HG03108 (cell line): ENCODE results near the gene CTDSP1.
A peak's percentile ranks its signal among the peaks of the same experiment; 100 is the strongest.

ENCODE experiments used
- ATAC-seq: cut with Tn5 transposase; IDR thresholded peaks from one replicate; pipeline ENCODE4 v1.9.1; 2021; ENCODE audit warnings: moderate library complexity; ENCODE audit not compliant: unreplicated experiment

Gene CTDSP1

DNA sequence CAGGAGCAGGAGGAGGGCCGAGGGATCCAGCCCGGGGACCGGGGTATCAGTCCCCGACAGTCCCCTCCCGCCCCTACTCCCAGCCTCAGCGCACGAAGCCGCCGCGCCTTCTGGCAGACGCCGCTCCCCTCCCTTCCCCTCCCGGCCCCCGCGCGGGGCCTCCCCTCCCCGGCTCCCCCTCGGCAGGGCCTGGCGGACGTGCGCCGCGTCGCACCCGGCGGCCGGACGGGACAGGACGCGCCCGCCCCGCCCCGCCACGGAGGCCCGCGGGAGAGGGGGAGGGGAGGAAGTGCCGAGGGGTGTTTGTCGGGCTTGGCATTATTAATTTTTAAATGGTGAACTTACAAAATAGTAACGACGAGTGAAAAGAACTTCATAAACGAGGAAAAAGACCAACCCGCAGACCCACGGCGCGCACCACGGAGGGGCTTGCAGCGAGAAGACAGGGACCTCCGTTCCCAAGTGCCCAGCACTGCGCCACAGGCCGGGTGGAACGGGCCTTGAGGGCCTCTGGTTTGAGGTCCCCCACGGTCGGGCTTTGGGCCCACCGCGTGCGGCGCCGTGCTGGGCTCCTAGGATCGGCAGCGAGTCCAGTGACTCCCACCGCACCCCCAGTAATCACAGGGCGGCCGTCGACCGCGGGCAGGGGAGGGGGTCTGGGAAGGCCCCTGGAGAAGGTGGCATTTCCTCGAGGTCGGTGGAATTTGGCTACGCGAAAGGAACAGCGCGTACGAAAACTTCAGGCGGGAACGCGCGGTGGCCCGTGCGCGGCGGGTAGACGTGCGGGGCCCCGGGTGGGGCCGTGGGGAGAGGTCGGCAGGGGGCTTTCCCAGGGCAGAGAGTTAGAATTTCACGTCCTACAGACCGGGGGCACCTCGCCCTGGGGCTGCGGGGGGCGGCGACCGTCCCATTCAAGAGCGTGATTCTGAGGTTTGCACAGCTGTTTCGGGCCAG lies 954 bp upstream of the CTDSP1 start:
- peak; percentile 24 for ATAC-seq

DNA sequence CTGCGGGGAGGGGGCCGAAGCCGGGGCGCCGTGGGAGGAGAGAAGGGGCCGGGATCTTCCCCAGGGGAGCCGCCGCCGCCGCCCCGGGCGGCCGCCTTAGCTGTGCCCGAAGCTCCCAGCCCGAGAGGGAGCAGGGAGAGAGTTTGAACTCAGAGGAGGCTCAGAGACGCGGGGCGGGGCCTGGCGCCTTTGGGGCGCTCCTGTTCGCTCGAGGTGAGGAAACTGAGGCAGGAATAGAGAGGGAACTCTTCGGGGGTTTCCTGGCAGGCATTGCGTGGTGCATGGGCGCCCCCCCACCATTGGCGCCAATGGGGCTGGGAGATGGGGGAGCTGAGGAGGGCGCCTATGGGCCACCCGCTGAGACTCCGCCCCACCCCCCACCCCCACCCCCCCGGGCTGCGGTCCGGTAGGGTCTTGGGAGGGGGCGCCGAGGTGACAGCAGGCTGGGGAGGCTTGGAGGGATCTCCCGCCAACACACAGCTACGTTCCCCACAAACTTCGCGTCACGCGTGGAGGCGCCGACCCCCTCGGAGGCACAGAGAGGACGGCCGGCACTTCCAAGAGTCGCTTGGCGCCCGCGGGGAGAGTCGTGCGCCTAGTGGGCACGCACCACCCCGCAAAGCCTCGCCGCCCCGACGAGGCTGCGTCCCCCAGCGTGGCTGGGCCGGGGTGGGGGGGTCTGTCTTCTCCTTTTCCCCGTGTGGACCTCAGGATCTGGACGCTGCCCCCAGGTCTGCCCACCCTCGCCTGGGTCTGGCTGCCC lies 680 bp downstream of the CTDSP1 start:
- ATAC-seq: no peak

DNA sequence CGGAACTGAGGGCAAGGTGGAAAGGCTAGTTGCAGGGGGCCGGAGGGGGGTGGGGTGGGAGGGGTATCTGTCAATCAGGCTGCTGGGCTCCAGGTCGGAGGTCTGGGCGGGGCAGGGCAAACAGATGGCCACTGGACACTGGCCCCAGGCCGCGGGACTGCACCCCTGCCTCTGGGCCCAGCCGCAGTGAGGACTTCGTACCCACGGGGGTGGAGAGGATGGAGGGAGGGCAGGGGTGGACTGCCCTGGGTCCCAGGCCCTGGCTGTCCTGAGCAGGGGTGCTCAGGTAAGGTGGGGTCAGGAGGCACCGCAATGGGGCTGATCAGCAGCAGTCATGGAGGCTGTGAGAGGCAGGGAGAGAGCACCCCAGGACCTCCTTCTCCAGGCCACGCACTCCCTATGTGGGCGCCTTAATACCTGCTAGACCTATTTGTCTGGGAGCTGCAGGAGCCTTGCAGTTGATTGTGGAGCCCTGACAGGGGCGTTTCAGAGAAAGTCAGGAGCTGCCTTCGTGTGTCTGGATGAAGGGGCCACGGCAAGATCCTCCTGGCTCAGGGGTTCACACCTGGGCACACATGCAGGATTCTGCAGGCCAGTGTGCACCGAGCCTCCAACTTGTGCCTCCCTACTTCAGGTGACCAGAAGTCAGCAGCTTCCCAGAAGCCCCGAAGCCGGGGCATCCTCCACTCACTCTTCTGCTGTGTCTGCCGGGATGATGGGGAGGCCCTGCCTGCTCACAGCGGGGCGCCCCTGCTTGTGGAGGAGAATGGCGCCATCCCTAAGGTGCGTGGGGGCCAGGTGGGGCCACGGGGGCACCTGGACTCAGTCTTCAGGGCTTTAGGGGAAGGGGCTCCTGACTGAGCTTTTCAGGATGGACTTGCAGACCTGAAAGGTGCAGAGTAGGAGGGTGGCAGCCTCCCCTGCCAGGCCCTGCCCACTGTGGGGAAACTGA lies 1.5 kb downstream of the CTDSP1 start:
- ATAC-seq: no peak

DNA sequence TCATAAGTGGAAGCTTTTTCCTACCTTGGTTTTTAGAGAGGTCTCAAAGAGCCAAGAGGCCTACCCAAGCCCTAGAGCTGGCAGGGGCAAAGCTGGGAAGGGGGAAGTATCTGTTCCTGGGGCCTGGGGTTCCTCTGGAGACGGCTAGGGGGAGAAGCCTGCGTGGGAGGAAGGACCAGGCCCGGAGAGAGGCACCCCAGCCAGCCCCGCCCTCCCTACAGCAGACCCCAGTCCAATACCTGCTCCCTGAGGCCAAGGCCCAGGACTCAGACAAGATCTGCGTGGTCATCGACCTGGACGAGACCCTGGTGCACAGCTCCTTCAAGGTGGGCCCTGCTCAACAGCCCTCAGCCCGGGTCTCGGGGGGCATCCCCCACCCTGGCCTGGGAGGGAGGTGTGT lies 2.2 kb downstream of the CTDSP1 start:
- ATAC-seq: no peak

DNA sequence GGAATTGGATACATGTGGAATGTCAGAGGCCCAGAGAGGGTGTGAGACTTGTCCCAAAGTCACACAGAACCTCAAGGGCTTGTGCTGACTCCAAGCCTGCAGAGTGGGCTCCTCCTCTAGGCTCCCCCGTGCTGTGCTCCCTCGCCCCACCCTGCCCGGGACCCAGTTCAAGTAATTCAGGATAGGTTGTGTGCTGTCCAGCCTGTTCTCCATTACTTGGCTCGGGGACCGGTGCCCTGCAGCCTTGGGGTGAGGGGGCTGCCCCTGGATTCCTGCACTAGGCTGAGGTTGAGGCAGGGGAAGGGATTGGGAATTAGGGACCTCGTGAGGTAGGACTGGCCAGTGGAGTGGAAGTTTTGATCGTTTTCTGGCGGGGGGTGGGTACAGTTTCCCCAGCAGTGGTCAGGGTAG lies 2.8 kb downstream of the CTDSP1 start:
- no peak for ATAC-seq

DNA sequence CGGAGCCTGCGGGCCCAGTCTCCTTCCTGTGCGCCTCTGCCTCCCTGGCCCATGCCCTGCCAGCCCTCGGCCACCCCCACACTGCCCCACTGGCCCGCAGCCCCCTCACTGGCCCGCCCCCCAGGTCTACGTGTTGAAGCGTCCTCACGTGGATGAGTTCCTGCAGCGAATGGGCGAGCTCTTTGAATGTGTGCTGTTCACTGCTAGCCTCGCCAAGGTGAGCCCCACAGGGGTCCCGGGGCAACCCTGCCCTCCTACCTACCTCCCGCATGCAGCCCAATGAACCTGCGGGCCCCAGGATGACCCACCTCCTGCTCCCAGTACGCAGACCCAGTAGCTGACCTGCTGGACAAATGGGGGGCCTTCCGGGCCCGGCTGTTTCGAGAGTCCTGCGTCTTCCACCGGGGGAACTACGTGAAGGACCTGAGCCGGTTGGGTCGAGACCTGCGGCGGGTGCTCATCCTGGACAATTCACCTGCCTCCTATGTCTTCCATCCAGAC lies 3.3 kb downstream of the CTDSP1 start:
- ATAC-seq: no peak

DNA sequence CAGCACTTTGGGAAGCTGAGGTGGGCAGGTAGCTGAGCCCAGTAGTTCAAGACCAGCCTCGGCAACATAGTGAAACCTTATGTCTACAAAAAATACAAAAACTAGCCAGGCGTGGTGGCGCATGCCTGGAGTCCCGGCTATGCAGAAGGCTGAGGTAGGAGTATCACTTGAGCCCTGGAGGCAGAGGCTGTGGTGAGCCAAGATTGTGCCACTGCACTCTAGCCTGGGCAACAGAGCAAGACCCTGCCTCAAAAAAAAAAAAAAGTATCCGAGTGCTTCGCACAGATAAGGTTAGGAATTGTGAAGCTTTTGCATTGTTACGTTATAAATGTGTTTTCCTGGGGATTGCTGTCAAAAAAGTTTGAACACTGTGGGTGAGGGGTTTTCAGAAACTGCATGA lies 4.1 kb downstream of the CTDSP1 start:
- ATAC-seq: no peak

DNA sequence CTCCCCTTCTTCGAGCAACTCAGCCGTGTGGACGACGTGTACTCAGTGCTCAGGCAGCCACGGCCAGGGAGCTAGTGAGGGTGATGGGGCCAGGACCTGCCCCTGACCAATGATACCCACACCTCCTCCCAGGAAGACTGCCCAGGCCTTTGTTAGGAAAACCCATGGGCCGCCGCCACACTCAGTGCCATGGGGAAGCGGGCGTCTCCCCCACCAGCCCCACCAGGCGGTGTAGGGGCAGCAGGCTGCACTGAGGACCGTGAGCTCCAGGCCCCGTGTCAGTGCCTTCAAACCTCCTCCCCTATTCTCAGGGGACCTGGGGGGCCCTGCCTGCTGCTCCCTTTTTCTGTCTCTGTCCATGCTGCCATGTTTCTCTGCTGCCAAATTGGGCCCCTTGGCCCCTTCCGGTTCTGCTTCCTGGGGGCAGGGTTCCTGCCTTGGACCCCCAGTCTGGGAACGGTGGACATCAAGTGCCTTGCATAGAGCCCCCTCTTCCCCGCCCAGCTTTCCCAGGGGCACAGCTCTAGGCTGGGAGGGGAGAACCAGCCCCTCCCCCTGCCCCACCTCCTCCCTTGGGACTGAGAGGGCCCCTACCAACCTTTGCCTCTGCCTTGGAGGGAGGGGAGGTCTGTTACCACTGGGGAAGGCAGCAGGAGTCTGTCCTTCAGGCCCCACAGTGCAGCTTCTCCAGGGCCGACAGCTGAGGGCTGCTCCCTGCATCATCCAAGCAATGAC lies 4.8 kb downstream of the CTDSP1 start:
- no peak for ATAC-seq

DNA sequence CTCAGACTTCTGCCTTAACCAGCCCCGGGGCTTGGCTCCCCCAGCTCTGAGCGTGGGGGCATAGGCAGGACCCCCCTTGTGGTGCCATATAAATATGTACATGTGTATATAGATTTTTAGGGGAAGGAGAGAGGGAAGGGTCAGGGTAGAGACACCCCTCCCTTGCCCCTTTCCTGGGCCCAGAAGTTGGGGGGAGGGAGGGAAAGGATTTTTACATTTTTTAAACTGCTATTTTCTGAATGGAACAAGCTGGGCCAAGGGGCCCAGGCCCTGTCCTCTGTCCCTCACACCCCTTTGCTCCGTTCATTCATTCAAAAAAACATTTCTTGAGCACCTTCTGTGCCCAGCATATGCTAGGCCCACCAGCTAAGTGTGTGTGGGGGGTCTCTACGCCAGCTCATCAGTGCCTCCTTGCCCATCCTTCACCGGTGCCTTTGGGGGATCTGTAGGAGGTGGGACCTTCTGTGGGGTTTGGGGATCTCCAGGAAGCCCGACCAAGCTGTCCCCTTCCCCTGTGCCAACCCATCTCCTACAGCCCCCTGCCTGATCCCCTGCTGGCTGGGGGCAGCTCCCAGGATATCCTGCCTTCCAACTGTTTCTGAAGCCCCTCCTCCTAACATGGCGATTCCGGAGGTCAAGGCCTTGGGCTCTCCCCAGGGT lies 5.5 kb downstream of the CTDSP1 start:
- ATAC-seq: no peak

DNA sequence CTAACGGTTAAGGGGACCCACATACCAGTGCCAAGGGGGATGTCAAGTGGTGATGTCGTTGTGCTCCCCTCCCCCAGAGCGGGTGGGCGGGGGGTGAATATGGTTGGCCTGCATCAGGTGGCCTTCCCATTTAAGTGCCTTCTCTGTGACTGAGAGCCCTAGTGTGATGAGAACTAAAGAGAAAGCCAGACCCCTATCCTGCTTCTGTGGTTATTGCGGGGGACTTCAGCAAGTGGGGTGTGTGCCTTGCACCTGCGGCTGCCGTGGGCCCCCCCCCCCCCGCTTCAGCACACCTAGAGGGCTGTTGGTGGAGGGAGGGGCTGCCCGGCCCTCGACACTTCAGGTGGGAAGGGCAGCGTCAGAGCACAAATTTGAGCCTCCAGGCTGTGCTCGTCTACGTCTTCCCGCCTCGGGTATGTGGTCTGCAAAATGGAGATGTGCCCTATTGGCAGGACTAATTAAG lies 6.1 kb downstream of the CTDSP1 start:
- ATAC-seq: peak; percentile 6

DNA sequence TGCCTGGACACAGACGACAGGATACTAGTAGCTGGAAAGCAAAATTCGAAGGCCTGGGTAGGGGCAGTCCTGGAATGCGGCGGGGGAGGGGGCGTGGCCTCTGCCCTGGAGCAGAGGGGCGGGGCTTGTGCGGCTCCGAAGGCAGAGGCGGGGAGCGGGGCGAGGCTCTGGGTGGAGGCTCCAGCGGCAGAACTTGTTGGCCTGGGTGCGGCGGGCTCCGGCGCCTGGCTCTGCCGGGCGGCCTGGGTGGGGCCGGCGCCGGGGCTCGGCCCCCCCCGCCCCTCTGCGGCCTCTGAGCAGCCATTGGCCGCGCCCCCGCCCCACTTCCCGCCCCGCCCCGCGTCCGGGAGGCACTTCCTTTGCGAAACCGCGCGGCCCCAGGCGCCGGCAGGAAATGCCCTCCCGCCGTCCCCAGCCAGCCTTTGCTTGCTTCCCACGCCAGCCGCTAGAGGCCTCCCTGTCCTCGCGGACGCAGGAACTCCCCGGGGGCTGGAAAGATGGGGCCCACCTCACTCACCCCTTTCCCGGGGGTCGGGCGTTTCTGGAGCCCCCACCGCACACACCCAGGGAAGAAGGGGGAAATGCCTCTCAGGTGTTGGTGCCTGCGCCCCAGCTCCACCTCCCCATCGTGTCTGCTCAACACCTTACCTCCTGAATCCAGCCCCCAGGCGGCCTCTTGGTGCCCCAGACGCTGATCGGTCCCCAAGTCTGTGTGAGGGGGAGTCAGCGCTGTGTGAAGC lies 6.7 kb downstream of the CTDSP1 start:
- ATAC-seq: peak; percentile 81

DNA sequence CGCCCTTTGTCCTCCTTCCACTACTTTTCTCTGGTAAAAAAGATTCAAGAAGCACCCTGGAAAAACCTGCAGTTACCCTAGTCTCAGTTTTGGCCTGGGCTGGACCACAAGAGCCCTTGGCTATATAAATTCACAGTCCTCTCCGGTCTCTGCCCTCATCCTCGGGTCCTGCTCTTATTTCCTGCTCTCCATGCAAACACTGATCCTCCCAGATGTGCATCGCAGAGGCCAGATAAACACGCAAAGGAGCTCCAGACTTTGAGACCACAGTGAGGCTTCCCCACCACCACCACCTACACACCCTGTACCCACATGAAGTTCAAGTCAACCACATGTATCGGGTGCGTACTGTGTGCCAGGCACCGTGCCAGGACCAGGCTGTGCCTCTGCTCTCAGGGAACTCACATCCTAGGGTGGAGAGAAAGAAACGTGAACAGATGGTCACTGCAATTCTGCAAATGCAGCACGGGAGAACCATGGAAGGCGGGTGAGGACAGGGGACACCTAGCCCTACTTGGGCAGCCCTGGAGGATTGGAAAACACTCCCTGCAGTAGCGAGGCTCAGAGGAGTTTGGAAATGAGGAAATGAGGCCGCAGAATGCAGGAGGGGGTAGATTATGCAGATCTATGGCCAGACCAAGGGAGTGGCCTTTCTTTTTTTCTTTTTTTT lies 7.4 kb downstream of the CTDSP1 start:
- ATAC-seq: peak; percentile 4

DNA sequence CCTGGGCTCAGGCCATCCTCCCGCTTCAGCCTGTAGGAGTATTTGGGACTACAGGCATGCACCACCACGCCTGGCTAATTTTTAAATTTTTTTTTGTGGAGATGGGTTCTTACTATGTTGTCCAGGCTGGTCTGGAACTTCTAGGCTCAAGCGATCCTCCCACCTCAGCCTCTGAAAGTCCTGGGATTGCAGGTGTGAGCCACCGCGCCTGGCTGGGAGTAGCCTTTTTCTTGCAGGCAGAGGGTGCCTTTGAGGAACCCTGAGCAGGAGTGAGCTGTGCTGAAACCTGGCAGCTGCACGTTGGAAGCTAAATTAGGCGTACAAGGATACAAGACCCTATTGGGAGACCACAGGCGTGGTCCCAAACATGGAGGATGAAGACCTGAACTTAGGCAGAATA lies 8.0 kb downstream of the CTDSP1 start:
- ATAC-seq: no peak

DNA sequence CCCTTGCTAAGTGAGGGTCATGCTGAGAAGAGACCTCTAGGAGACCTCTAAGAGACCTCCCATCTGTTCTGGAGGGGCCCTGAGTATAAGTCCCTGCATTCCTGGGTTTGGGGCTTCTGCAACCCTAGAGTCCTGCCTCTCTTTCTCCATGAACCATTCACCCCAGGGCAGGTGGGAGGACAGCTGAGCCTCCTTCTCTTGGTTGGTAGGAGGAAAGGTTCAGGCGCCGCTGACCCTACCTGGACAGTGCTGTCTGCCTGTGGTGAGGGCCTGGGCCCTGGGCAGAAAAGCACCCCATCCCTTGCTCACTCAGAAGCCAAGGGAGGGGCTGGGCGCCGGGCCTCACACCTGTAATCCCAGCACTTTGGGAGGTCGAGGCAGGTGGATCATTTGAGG lies 18.7 kb downstream of the CTDSP1 start:
- ATAC-seq: no peak

DNA sequence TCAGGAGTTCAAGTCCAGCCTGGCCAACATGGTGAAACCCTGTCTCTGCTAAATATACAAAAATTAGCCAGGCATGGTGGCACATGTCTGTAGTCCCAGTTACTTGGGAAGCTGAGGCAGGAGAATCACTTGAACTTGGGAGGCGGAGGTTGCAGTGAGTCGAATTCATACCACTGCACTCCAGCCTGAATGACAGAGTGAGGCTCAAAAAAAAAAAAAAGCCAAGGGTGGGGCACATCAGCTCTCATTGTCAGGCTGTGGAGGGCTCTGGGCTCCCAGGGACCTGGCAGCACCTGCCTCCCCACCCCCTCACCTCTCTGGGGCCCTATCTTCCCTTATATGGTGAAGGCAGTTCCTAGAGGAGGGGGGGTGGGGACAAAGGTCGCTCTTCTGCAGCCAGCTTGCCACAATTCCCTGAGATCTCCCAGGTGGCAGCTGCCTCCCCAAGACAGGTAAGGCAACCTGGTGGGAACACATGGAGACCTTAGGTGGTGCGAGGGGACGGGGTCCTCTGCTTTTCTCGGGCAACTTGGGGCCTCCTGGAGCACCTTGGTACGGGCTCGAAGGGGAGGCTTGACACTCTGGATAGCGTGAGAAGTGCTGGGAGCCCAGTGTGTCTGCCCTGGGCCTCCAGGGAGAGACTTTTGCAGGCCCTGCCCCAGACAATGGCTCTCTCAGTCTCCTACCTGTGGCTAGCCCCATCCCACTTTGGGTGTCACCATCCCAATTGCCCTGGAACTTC lies 19.2 kb downstream of the CTDSP1 start, which contains the start of gene VIL1:
Gene VIL1 (plus strand): TSS at position 407 of the 742 bp plus-strand sequence. CDS start 4,656 bp downstream, outside the sequence.
- no peak for ATAC-seq

DNA sequence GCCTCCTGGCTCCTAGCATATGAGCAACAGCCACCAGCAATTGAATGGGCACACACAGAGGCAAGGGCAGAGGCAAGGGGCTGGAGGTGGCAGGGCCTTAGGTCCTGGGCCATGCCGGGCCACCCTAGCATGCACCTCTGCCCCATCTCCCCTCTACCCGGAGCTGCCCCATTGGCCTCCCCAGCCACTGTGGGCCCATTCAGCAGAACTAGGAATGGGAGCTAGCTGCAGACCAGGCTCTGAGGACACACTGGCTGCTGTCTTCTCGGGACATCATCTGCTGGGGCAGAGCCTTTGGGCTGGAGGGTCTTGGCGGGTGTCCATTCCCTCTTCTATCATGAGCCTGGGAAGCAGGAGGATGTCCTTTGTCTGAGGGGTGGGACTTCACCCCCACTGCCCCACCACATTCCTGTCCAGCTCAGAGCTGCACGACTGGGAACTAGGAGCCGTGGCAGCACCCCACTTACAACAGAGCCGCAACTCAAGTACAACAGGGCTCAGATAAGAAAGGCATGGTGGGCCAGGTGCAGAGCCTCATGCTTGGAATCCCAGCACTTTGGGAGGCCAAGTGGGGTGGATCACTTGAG lies 20.1 kb downstream of the CTDSP1 start:
- no peak for ATAC-seq

DNA sequence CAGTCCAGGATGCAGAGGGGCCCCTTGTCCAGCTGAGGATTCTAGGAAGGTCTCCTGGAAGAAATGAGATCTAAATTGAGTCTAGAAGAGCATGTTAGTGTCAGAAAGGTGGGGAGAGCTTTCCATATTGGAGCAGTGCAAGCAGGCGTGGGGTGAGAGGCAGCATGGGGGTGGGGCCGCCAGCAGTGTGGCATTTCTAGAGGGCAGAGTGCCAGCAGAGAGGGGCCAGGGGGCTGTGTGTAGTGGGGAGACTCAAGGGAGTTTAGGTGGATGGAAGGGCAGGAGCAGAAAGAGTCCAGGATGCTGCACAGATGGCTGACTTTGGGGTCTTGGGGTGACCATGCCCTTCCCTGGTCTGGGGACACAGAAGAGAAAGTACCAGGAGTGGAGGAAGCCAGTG lies 21.4 kb downstream of the CTDSP1 start:
- no peak for ATAC-seq
